Right atrium auricular region (tissue), 2 donors: ENCODE data around the gene SORBS1. TPM values are rescaled to one million over a fixed set of nuclear protein-coding genes. Genes with fewer than 3 reads are reported as not detected.

ENCODE experiments used
- DNase-seq: peaks from one replicate; pipeline ENCODE4 v3.0.0-alpha.2; 2019; ENCODE audit warnings: low spot score
- H3K27ac ChIP-seq, 2 donors: fragments of 200-600 bp; sonication (generic); 1 replicate in 1 of 2; 2 replicates in 1 of 2; pipeline ENCODE4 v1.5.1; 2016 to 2019
- H3K27me3 ChIP-seq, 2 donors: fragments of 200-600 bp; sonication (generic); one replicate each; pipeline versions ENCODE4 v1.5.1 to v1.6.0; 2017 to 2019
- H3K36me3 ChIP-seq: fragments of 200-600 bp; sonication (generic); one replicate; pipeline ENCODE4 v1.5.1; 2016
- H3K4me1 ChIP-seq, 2 donors: fragments of 200-600 bp; sonication (generic); one replicate each; pipeline versions ENCODE4 v1.5.1 to v1.6.0; 2017 to 2019
- H3K4me3 ChIP-seq, 2 donors: fragments of 200-600 bp; sonication (generic); 1 replicate in 1 of 2; 2 replicates in 1 of 2; pipeline ENCODE4 v1.5.1; 2017 to 2019; ENCODE audit warnings: mild to moderate bottlenecking in 1 of 2, moderate library complexity in 1 of 2
- H3K9me3 ChIP-seq, 2 donors: fragments of 200-600 bp; sonication (generic); one replicate each; pipeline ENCODE4 v1.5.1; 2019
- CTCF ChIP-seq, 2 donors: fragments of 200-600 bp; sonication (generic); IDR thresholded peaks; one replicate each; pipeline ENCODE4 v1.5.1; 2019; ENCODE audit warnings: antibody characterized with exemption in 2 of 2
- total RNA-seq, 2 donors: library from RNA; depleted of rRNA; stranded (reverse); fragments of >200 nt; gene quantifications; one replicate each; pipeline ENCODE4 v1.1.0, GENCODE V29; 2016

The SORBS1 gene
- total RNA-seq, 2 donors from 2014 or later: 742 to 815 TPM

DNA sequence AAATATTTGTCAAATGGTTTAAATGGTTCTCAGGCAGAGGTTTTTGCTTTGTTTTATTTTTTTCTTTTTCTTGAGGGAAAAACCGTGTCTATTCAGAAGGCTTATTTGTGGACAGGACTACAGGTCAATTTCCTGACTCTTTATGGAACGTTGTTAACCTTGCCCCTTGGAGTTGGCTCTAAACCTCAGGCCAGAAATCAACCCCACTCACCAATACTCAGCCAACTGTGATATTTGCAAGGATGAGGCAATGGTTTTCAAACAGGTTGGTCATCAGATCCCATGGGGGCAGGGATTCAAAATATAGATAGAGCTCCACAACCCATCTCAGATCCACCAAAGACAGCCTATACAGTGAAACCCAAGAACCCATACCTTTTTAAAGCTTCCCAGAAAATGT, 280.5 kb downstream of the SORBS1 start:
- TF ChIP-seq CTCF (IDR thresholded peaks at IDR 0.05): no peak
- no peak for DNase-seq
- no peaks in the 10 kb centered on the region for H3K9me3 ChIP-seq
- H3K4me1 ChIP-seq: peaks cover 0 to 86% of the 10 kb centered on the region in 2 donors
- no peak overlapping the region for H3K4me3 ChIP-seq
- H3K27ac ChIP-seq: peak overlapping the region; percentile 32 to 87
- H3K27me3 ChIP-seq: no peaks in the 10 kb centered on the region
- H3K36me3 ChIP-seq: no peaks in the 10 kb centered on the region

GRCh38 chr10:95279042-95279820, 281.9 kb downstream of the SORBS1 start:
- no peak overlapping the region for H3K4me3 ChIP-seq
- H3K27me3 ChIP-seq: no peaks in the 10 kb centered on the region
- H3K9me3 ChIP-seq: no peaks in the 10 kb centered on the region
- H3K27ac ChIP-seq: peak overlapping the region; percentile 87
- no peaks in the 10 kb centered on the region for H3K36me3 ChIP-seq
- no peak for DNase-seq
- H3K4me1 ChIP-seq: peaks cover 0 to 86% of the 10 kb centered on the region in 2 donors
- no peak for TF ChIP-seq CTCF (IDR thresholded peaks at IDR 0.05)

DNA sequence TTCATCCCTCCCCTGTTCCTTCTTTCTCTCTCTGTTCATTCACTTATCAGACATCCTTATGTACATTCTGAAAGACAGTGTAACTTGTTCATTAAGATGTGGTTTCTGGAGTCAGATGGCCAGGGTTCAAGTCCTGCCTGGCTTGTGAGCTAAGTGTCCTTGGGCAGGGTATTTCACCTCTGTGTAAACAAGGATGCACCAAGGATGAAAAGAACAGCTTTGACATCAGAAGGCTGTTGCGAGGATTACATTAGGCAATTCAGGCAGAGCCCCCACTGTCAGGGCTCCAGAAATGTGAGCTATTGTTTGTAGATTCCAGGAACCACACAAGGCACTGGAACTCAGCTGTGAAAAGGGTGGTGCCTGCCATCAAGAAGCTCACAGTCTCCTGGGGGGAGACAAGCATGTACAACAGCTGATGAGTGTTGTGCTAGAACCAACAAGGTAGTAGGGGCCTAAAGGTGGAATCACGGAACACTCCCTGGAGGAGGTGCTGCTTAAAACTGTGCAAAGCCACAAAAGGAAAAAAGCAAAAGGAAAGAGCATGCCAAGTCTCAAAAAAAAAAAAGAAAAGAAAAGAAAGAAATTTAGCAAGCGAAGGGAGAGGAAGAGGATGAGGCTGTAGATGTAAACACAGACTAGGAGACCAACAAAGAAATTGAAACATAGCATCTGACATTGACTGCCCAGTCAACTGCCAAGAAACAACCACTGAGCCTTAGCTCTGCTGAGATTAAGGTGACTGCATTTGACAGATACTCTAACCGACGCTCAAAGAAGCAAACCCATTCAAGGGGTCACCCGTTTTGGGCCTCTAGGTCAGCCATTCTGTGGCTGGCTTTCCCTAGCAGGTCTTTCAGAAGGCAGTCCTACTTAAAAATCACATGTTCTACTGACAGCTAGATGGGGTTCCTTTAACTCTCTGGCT, 282.8 kb downstream of the SORBS1 start:
- DNase-seq: peak; percentile 83
- peak overlapping the region; percentile 87 for H3K27ac ChIP-seq
- H3K36me3 ChIP-seq: no peaks in the 10 kb centered on the region
- no peak for TF ChIP-seq CTCF (IDR thresholded peaks at IDR 0.05)
- peaks cover 0 to 92% of the 10 kb centered on the region in 2 donors for H3K4me1 ChIP-seq
- H3K9me3 ChIP-seq: no peaks in the 10 kb centered on the region
- no peak overlapping the region for H3K4me3 ChIP-seq
- no peaks in the 10 kb centered on the region for H3K27me3 ChIP-seq

- peak overlapping the region; percentile 87 for H3K27ac ChIP-seq
- no peak for DNase-seq
- no peak for TF ChIP-seq CTCF (IDR thresholded peaks at IDR 0.05)
- H3K36me3 ChIP-seq: no peaks in the 10 kb centered on the region
- H3K9me3 ChIP-seq: no peaks in the 10 kb centered on the region
- H3K4me1 ChIP-seq: peaks cover 0 to 99% of the 10 kb centered on the region in 2 donors
- H3K4me3 ChIP-seq: no peak overlapping the region
- H3K27me3 ChIP-seq: no peaks in the 10 kb centered on the region
These were observed 283.6 kb downstream of the SORBS1 start for GRCh38 chr10:95277614-95278013.

DNA sequence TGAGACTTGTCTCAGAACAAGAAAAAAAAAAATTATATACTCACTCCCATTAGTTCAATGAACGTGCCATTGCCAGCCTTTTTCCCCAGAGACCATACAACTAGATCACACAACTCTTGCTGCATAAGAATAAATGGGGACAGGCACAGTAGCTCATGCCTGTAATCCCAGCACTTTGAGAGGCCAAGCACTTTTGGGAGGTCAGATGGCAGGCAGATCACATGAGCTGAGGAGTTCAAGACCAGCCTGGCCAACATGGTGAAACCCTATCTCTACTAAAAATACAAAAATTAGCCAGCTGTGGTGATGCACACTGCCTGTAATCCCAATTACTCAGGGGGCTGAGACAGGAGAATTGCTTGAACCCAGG, 284.0 kb downstream of the SORBS1 start:
- no peak for TF ChIP-seq CTCF (IDR thresholded peaks at IDR 0.05)

More for the DNA sequence above, 284.0 kb downstream of the SORBS1 start:
- Histone ChIP-seq H3K36me3 (no peaks in the 10 kb centered on the region), H3K4me3 (no peak overlapping the region), H3K27ac (peak overlapping the region; percentile 87), H3K27me3 (no peaks in the 10 kb centered on the region), H3K4me1 (peaks cover 0 to 96% of the 10 kb centered on the region in 2 donors), H3K9me3 (no peaks in the 10 kb centered on the region)
- DNase-seq: no peak
